WTC11 (cell line): Measurements from ENCODE around the gene CSNK2A2. TPM values are rescaled to one million over a fixed set of nuclear protein-coding genes. Genes with fewer than 3 reads are reported as not detected.

ENCODE experiments used
- ATAC-seq: fragments of 200-7000 bp; cut with Tn5 transposase; 2 replicates; pipeline ENCODE4 v1.10.0; 2021; ENCODE audit warnings: mild to moderate bottlenecking, moderate library complexity
- CTCF ChIA-PET: fragments of 300-600 bp; sonication (Branson Sonifier 250); formaldehyde crosslinking; loops from one replicate; lab custom pipeline; 2021; ENCODE audit warnings: antibody characterized with exemption; lab: Charles Lee
- POLR2A ChIA-PET: fragments of 350-600 bp; sonication (Branson Sonifier 250); formaldehyde crosslinking; loops from one replicate; lab custom pipeline; 2021; ENCODE audit warnings: antibody characterized with exemption; lab: Charles Lee
- DNase-seq: peaks from one replicate; pipeline ENCODE4 v3.0.0; 2021; ENCODE audit warnings: low spot score
- H3K27ac Mint-ChIP-seq: 2 replicates; pipeline ENCODE4 v1.8.0; 2021; ENCODE audit warnings: mixed read lengths
- H3K27me3 Mint-ChIP-seq: 2 replicates; pipeline ENCODE4 v1.8.0; 2021; ENCODE audit warnings: low read depth, mild to moderate bottlenecking, moderate library complexity, mixed read lengths
- H3K36me3 Mint-ChIP-seq: 2 replicates; pipeline ENCODE4 v1.8.0; 2021; ENCODE audit warnings: mixed read lengths
- H3K4me1 Mint-ChIP-seq: 2 replicates; pipeline ENCODE4 v1.8.0; 2022; ENCODE audit warnings: mixed read lengths
- H3K4me3 Mint-ChIP-seq: 2 replicates; pipeline ENCODE4 v1.8.0; 2021; ENCODE audit warnings: mild to moderate bottlenecking, moderate library complexity, mixed read lengths
- H3K9me3 Mint-ChIP-seq: 2 replicates; pipeline ENCODE4 v1.8.0; 2021; ENCODE audit warnings: mixed read lengths
- ATF6 ChIP-seq: sonication (generic); formaldehyde crosslinking; IDR thresholded peaks from 2 replicates; pipeline ENCODE4 v1.8.1; 2023; ENCODE audit warnings: mild to moderate bottlenecking, missing genetic modification reagents
- ETV6 ChIP-seq: sonication (generic); formaldehyde crosslinking; IDR thresholded peaks from 2 replicates; pipeline ENCODE4 v1.8.1; 2022; ENCODE audit warnings: mild to moderate bottlenecking, missing genetic modification reagents
- FOXJ3 ChIP-seq: sonication (generic); formaldehyde crosslinking; IDR thresholded peaks from 2 replicates; pipeline ENCODE4 v1.9.0; 2021; ENCODE audit warnings: missing genetic modification reagents, mild to moderate bottlenecking, borderline replicate concordance
- GABPB1 ChIP-seq: sonication (generic); formaldehyde crosslinking; IDR thresholded peaks from 2 replicates; pipeline ENCODE4 v1.8.1; 2023; ENCODE audit warnings: mild to moderate bottlenecking, missing genetic modification reagents
- HMGXB4 ChIP-seq: sonication (generic); formaldehyde crosslinking; IDR thresholded peaks from 2 replicates; pipeline ENCODE4 v1.8.1; 2023; ENCODE audit warnings: mild to moderate bottlenecking, moderate library complexity, missing genetic modification reagents
- IRF2 ChIP-seq: sonication (generic); formaldehyde crosslinking; IDR thresholded peaks from 2 replicates; pipeline ENCODE4 v1.8.0; 2022; ENCODE audit warnings: low read depth, missing genetic modification reagents, borderline replicate concordance
- KAT7 ChIP-seq: sonication (generic); formaldehyde crosslinking; IDR thresholded peaks from 2 replicates; pipeline ENCODE4 v1.8.1; 2023; ENCODE audit warnings: missing genetic modification reagents, mild to moderate bottlenecking, borderline replicate concordance
- MXD4 ChIP-seq: fragments of 250-450 bp; sonication (Bioruptor Pico); IDR thresholded peaks from 2 replicates; pipeline ENCODE4 v1.8.0; 2021; ENCODE audit warnings: mild to moderate bottlenecking, moderate library complexity, borderline replicate concordance
- RELA ChIP-seq: sonication (generic); formaldehyde crosslinking; IDR thresholded peaks from 2 replicates; pipeline ENCODE4 v1.8.1; 2022; ENCODE audit warnings: missing genetic modification reagents, mild to moderate bottlenecking, borderline replicate concordance
- SMAD4 ChIP-seq: sonication (generic); formaldehyde crosslinking; IDR thresholded peaks from 2 replicates; pipeline ENCODE4 v1.8.0; 2022; ENCODE audit warnings: mild to moderate bottlenecking, missing genetic modification reagents
- SP1 ChIP-seq: sonication (generic); formaldehyde crosslinking; conservative IDR thresholded peaks from 2 replicates; pipeline ENCODE4 v1.8.1; 2022; ENCODE audit warnings: missing genetic modification reagents
- TP53 ChIP-seq: sonication (generic); formaldehyde crosslinking; IDR thresholded peaks from 2 replicates; pipeline ENCODE4 v1.8.1; 2023; ENCODE audit warnings: mild to moderate bottlenecking, missing genetic modification reagents
- USF1 ChIP-seq: sonication (generic); formaldehyde crosslinking; IDR thresholded peaks from 2 replicates; pipeline ENCODE4 v1.8.0; 2022; ENCODE audit warnings: mild to moderate bottlenecking, missing genetic modification reagents
- ZNF232 ChIP-seq: sonication (generic); formaldehyde crosslinking; IDR thresholded peaks from 2 replicates; pipeline ENCODE4 v1.8.0; 2022; ENCODE audit warnings: mild to moderate bottlenecking, missing genetic modification reagents
- ZNF263 ChIP-seq: sonication (generic); formaldehyde crosslinking; IDR thresholded peaks from 2 replicates; pipeline ENCODE4 v1.8.1; 2022; ENCODE audit warnings: low read depth, mild to moderate bottlenecking, moderate library complexity, missing genetic modification reagents
- ZNF281 ChIP-seq: sonication (generic); formaldehyde crosslinking; IDR thresholded peaks from 2 replicates; pipeline ENCODE4 v1.8.0; 2023; ENCODE audit warnings: mild to moderate bottlenecking, missing genetic modification reagents
- ZNF671 ChIP-seq: fragments of 250-450 bp; sonication (Bioruptor Pico); IDR thresholded peaks from 2 replicates; pipeline ENCODE4 v1.8.0; 2021; ENCODE audit warnings: mild to moderate bottlenecking
- total RNA-seq: library from RNA; stranded (reverse); gene quantifications from 3 replicates; pipeline ENCODE4 v1.2.3, GENCODE V29; 2021
- TF ChIP-seq, protein P1 (sequence below): sonication (generic); formaldehyde crosslinking; IDR thresholded peaks from 2 replicates; pipeline ENCODE4 v1.8.1; 2022; ENCODE audit warnings: low read depth, mild to moderate bottlenecking, moderate library complexity, missing genetic modification reagents, borderline replicate concordance
- TF ChIP-seq, protein P2 (sequence below): fragments of 250-450 bp; sonication (Bioruptor Pico); IDR thresholded peaks from 2 replicates; pipeline ENCODE4 v1.8.0; 2021; ENCODE audit warnings: mild to moderate bottlenecking

The CSNK2A2 gene
- total RNA-seq, 1 experiment from 2014 or later, result 114 TPM

DNA sequence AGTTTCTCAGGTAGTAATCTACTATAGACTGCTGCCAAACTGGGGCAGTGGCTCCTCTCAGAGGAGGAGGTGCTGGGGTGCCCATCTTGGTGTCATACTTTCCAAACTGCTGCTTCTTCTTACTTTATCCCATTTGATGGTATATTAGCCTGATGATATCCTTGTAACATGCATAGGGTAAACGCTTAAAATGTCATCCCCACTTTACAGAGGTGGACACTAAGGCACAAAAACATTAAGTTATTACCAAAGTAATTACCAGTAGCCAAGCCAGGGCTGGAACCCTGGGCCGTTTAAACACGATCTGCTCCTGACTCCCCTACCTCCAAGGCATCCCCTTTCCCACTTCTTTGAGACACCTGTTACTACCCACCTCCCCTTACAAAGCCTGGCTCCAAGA lies 37.8 kb upstream of the CSNK2A2 start:
- H3K9me3 Mint-ChIP-seq, result peaks cover 4% of the 10 kb centered on the region; the same call in 1 of the 2 replicates

GRCh38 chr16:58234831-58235595 lies 37.1 kb upstream of the CSNK2A2 start:
- Mint-ChIP-seq H3K4me1 (peaks cover 18% of the 10 kb centered on the region), H3K27ac (no peak overlapping the region), H3K9me3 (peaks cover 4% of the 10 kb centered on the region; the same call in 1 of the 2 replicates), H3K36me3 (no peaks in the 10 kb centered on the region), H3K27me3 (peaks cover 26% of the 10 kb centered on the region), H3K4me3 (no peak overlapping the region)
- CTCF ChIA-PET, result interaction anchor here (0.8 kb wide), 1 partner anchor 521 kb away, joined by 3 read pairs; no protein-coding TSS in a partner anchor
- DNase-seq, result no peak
- ATAC-seq, result no peak
- POLR2A ChIA-PET, result no interaction called here
- TF ChIP-seq ZNF671 (CRISPR knock-in tag), result no peak
- no peak for TF ChIP-seq RELA (CRISPR knock-in tag)
- TF ChIP-seq, protein P1, sequence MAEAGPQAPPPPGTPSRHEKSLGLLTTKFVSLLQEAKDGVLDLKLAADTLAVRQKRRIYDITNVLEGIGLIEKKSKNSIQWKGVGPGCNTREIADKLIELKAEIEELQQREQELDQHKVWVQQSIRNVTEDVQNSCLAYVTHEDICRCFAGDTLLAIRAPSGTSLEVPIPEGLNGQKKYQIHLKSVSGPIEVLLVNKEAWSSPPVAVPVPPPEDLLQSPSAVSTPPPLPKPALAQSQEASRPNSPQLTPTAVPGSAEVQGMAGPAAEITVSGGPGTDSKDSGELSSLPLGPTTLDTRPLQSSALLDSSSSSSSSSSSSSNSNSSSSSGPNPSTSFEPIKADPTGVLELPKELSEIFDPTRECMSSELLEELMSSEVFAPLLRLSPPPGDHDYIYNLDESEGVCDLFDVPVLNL, result no peak
- no peak for TF ChIP-seq KAT7 (CRISPR knock-in tag)
- TF ChIP-seq ATF6 (CRISPR knock-in tag), result no peak
- no peak for TF ChIP-seq SP1 (CRISPR knock-in tag)
- TF ChIP-seq USF1 (CRISPR knock-in tag), result no peak
- no peak for TF ChIP-seq TP53

More for the DNA sequence above, 37.8 kb upstream of the CSNK2A2 start:
- ATAC-seq (no peak; the same call in 1 of the 2 replicates), DNase-seq (no peak)
- Mint-ChIP-seq H3K4me3 (peak overlapping the region; percentile 90), H3K4me1 (peaks cover 15% of the 10 kb centered on the region), H3K36me3 (no peaks in the 10 kb centered on the region), H3K27me3 (peaks cover 26% of the 10 kb centered on the region), H3K27ac (no peak overlapping the region)
- POLR2A ChIA-PET, result no interaction called here
- CTCF ChIA-PET, result no interaction called here
- TF ChIP-seq RELA (CRISPR knock-in tag) (no peak), ZNF232 (CRISPR knock-in tag) (no peak), ZNF263 (CRISPR knock-in tag) (no peak), ZNF281 (CRISPR knock-in tag) (no peak), ETV6 (CRISPR knock-in tag) (no peak), GABPB1 (CRISPR knock-in tag) (no peak), IRF2 (CRISPR knock-in tag) (no peak), MXD4 (CRISPR knock-in tag) (no peak), HMGXB4 (CRISPR knock-in tag) (no peak), FOXJ3 (no peak), SMAD4 (CRISPR knock-in tag) (no peak)
- TF ChIP-seq, protein P2, sequence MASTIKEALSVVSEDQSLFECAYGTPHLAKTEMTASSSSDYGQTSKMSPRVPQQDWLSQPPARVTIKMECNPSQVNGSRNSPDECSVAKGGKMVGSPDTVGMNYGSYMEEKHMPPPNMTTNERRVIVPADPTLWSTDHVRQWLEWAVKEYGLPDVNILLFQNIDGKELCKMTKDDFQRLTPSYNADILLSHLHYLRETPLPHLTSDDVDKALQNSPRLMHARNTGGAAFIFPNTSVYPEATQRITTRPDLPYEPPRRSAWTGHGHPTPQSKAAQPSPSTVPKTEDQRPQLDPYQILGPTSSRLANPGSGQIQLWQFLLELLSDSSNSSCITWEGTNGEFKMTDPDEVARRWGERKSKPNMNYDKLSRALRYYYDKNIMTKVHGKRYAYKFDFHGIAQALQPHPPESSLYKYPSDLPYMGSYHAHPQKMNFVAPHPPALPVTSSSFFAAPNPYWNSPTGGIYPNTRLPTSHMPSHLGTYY, result no peak
